Activated CD4-positive, alpha-beta T cell treated with anti-CD3 and anti-CD28 coated beads for 36 hours (primary cell): ENCODE results near the gene PDE8A. TPM values are rescaled to one million over a fixed set of nuclear protein-coding genes. Genes with fewer than 3 reads are reported as not detected.
A peak's percentile ranks its signal among the peaks of the same experiment; 100 is the strongest.
"Not testable (repeated sequence)": the region's sequence is repeated elsewhere in the genome, so short reads cannot be mapped to it uniquely, and the experiment has no call there.

Experiments
- ATAC-seq: fragments of 200-7000 bp; cut with Tn5 transposase; one replicate; pipeline ENCODE4 v1.10.0; 2021; ENCODE audit warnings: mild to moderate bottlenecking, moderate library complexity
- CTCF ChIA-PET: fragments of 350-600 bp; sonication (Branson Sonifier 250); formaldehyde crosslinking; loops from one replicate; lab custom pipeline; 2021; ENCODE audit warnings: antibody characterized with exemption; lab: Charles Lee
- POLR2A ChIA-PET: fragments of 350-600 bp; sonication (Branson Sonifier 250); formaldehyde crosslinking; loops from one replicate; lab custom pipeline; 2021; ENCODE audit warnings: antibody characterized with exemption, inconsistent platforms; lab: Charles Lee
- DNase-seq: peaks from one replicate; pipeline ENCODE4 v3.0.0-alpha.2; 2020
- H3K27ac Mint-ChIP-seq: one replicate; pipeline ENCODE4 v1.8.0; 2021; ENCODE audit warnings: mixed read lengths
- H3K27me3 Mint-ChIP-seq: one replicate; pipeline ENCODE4 v1.8.0; 2021; ENCODE audit warnings: mixed read lengths
- H3K36me3 Mint-ChIP-seq: one replicate; pipeline ENCODE4 v1.8.0; 2021; ENCODE audit warnings: low read depth, mixed read lengths
- H3K4me1 Mint-ChIP-seq: one replicate; pipeline ENCODE4 v1.8.0; 2021; ENCODE audit warnings: mixed read lengths
- H3K4me3 Mint-ChIP-seq: one replicate; pipeline ENCODE4 v1.8.0; 2021; ENCODE audit warnings: mild to moderate bottlenecking, moderate library complexity, mixed read lengths
- H3K9me3 Mint-ChIP-seq: one replicate; pipeline ENCODE4 v1.8.0; 2021; ENCODE audit warnings: low read depth, mixed read lengths
- intact Hi-C, 2 experiments: fragments of 100-400 bp; cut with DNase I in 1 of 2; cut with micrococcal nuclease in 1 of 2; formaldehyde crosslinking; loops; one replicate each; pipeline versions ENCODE4 v1.14.2 to v1.15.1; 2022 to 2024; cut with DNase I, micrococcal nuclease
- total RNA-seq, 2 experiments: library from RNA; stranded (reverse); gene quantifications; one replicate each; pipeline ENCODE4 v1.2.3, GENCODE V29; 2021

PDE8A gene
- total RNA-seq, 2 experiments from 2014 or later = 21.3 to 28.7 TPM

GRCh38 chr15:84981054-84981710 is 474 bp upstream of the PDE8A start:
- peak overlapping the region; percentile 84 for H3K4me3 Mint-ChIP-seq
- H3K4me1 Mint-ChIP-seq = peaks cover 43% of the 10 kb centered on the region
- H3K27ac Mint-ChIP-seq = peak overlapping the region; percentile 89
- peaks cover 5% of the 10 kb centered on the region for H3K36me3 Mint-ChIP-seq
- intact Hi-C loops = loop anchor here in 1 of 2 experiments (1.0 to 10.0 kb wide), 10 partner anchors 11 to 814 kb away; partner anchors contain the start of genes AKAP13, KLHL25, SEC11A and WDR73
- no peaks in the 10 kb centered on the region for H3K27me3 Mint-ChIP-seq
- DNase-seq (peak; percentile 97), ATAC-seq (peak; percentile 80)
- ChIA-PET CTCF (interaction anchor here (0.6 to 1.8 kb wide), 13 partner anchors 8 to 394 kb away, joined by 3 to 5 read pairs (median 4); partner anchors contain the start of gene WDR73), POLR2A (interaction anchor here (0.5 to 1.4 kb wide), 7 partner anchors 11 to 350 kb away, joined by 3 to 6 read pairs (median 4); partner anchors contain the start of gene WDR73)
- no peaks in the 10 kb centered on the region for H3K9me3 Mint-ChIP-seq

GRCh38 chr15:84982301-84982920 is 755 bp downstream of the PDE8A start:
- DNase-seq (peak; percentile 80), ATAC-seq (no peak)
- peak overlapping the region; percentile 99 for H3K27ac Mint-ChIP-seq
- POLR2A ChIA-PET = no interaction called here
- no peaks in the 10 kb centered on the region for H3K27me3 Mint-ChIP-seq
- peaks cover 5% of the 10 kb centered on the region for H3K36me3 Mint-ChIP-seq
- H3K4me3 Mint-ChIP-seq = peak overlapping the region; percentile 96
- intact Hi-C loops = loop anchor here in 1 of 2 experiments (5.0 to 10.0 kb wide), 2 partner anchors 402 to 600 kb away; partner anchors contain the start of gene AKAP13
- CTCF ChIA-PET = no interaction called here
- H3K9me3 Mint-ChIP-seq = no peaks in the 10 kb centered on the region
- peaks cover 53% of the 10 kb centered on the region for H3K4me1 Mint-ChIP-seq

GRCh38 chr15:84983294-84983693 is 1.6 kb downstream of the PDE8A start:
- POLR2A ChIA-PET = no interaction called here
- H3K36me3 Mint-ChIP-seq = peaks cover 5% of the 10 kb centered on the region
- no peak for ATAC-seq

GRCh38 chr15:84983711-84984110 is 2.1 kb downstream of the PDE8A start:
- DNase-seq (no peak), ATAC-seq (no peak)
- H3K9me3 Mint-ChIP-seq = no peaks in the 10 kb centered on the region
- POLR2A ChIA-PET = no interaction called here
- H3K4me1 Mint-ChIP-seq = peaks cover 62% of the 10 kb centered on the region
- CTCF ChIA-PET = no interaction called here
- intact Hi-C loops = loop anchor here in 1 of 2 experiments (5.0 to 10.0 kb wide), 2 partner anchors 401 to 599 kb away; partner anchors contain the start of gene AKAP13
- H3K4me3 Mint-ChIP-seq = peak overlapping the region; percentile 96
- no peaks in the 10 kb centered on the region for H3K27me3 Mint-ChIP-seq
- H3K27ac Mint-ChIP-seq = peak overlapping the region; percentile 60
- H3K36me3 Mint-ChIP-seq = peaks cover 5% of the 10 kb centered on the region

More at GRCh38 chr15:84983294-84983693, 1.6 kb downstream of the PDE8A start:
- Mint-ChIP-seq H3K27ac (peak overlapping the region; percentile 3), H3K27me3 (no peaks in the 10 kb centered on the region), H3K4me1 (peaks cover 58% of the 10 kb centered on the region), H3K4me3 (peak overlapping the region; percentile 96), H3K9me3 (no peaks in the 10 kb centered on the region)
- intact Hi-C loops = loop anchor here in 1 of 2 experiments (5.0 to 10.0 kb wide), 2 partner anchors 402 to 599 kb away; partner anchors contain the start of gene AKAP13
- no peak for DNase-seq
- CTCF ChIA-PET = no interaction called here

DNA sequence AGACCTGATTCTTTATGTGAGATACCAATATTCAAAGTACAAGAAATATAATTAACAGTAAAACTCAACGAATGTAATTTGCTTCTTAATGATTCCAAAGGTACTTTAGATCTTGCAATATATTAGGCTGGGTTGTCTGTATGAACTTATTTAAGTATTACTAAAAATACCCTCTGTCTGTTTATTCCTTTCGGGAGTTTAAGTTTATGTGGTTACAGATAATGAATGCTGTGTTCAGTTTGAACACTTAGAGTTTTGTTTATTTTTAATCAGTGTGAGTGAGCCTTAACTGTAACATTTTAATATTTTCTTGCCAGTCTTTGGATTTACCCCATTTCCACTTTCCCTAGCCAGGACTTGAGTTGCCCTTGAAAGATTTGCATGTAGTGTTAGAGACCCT is 3.5 kb downstream of the PDE8A start:
- no peak for ATAC-seq
- H3K9me3 Mint-ChIP-seq = no peaks in the 10 kb centered on the region
- H3K4me1 Mint-ChIP-seq = peaks cover 66% of the 10 kb centered on the region
- CTCF ChIA-PET = no interaction called here
- no peaks in the 10 kb centered on the region for H3K27me3 Mint-ChIP-seq
- POLR2A ChIA-PET = no interaction called here
- no peak overlapping the region for H3K27ac Mint-ChIP-seq
- no peak for DNase-seq
- H3K36me3 Mint-ChIP-seq = peaks cover 6% of the 10 kb centered on the region
- intact Hi-C loops = loop anchor here (5.0 to 10.0 kb wide), 2 partner anchors 87 to 400 kb away; partner anchors contain the start of gene AKAP13 (in 1 of the 2)
- H3K4me3 Mint-ChIP-seq = no peak overlapping the region

GRCh38 chr15:84987351-84987750 is 5.7 kb downstream of the PDE8A start:
- H3K4me3 Mint-ChIP-seq, H3K9me3 Mint-ChIP-seq, ATAC-seq, H3K27me3 Mint-ChIP-seq, H3K36me3 Mint-ChIP-seq, DNase-seq, H3K27ac Mint-ChIP-seq: not testable (repeated sequence)
- POLR2A ChIA-PET = interaction anchor here (0.6 to 0.7 kb wide), 2 partner anchors 425 to 446 kb away, joined by 9 to 11 read pairs; no protein-coding TSS in a partner anchor
- intact Hi-C loops = loop anchor here (5.0 to 10.0 kb wide), 2 partner anchors 85 to 397 kb away; partner anchors contain the start of gene AKAP13 (in 1 of the 2)
- CTCF ChIA-PET = interaction anchor here (0.7 to 1.7 kb wide), 6 partner anchors 9 to 86 kb away, joined by 3 to 7 read pairs (median 4); no protein-coding TSS in a partner anchor
- peaks cover 85% of the 10 kb centered on the region for H3K4me1 Mint-ChIP-seq

GRCh38 chr15:84987949-84988624 is 6.4 kb downstream of the PDE8A start:
- Mint-ChIP-seq H3K4me1 (peaks cover 84% of the 10 kb centered on the region), H3K9me3 (no peaks in the 10 kb centered on the region), H3K4me3 (no peak overlapping the region), H3K27ac (peak overlapping the region; percentile 75), H3K27me3 (no peaks in the 10 kb centered on the region), H3K36me3 (peaks cover 1% of the 10 kb centered on the region)
- ChIA-PET CTCF (interaction anchor here (0.7 to 1.7 kb wide), 9 partner anchors 8 to 85 kb away, joined by 3 to 7 read pairs (median 4); no protein-coding TSS in a partner anchor), POLR2A (no interaction called here)
- intact Hi-C loops = loop anchor here (5.0 to 10.0 kb wide), 2 partner anchors 84 to 397 kb away; partner anchors contain the start of gene AKAP13 (in 1 of the 2)
- DNase-seq (no peak), ATAC-seq (peak; percentile 33)

- no peak for DNase-seq
- peaks cover 77% of the 10 kb centered on the region for H3K4me1 Mint-ChIP-seq
- POLR2A ChIA-PET = interaction anchor here (0.6 kb wide), 1 partner anchor 349 kb away, joined by 6 read pairs; no protein-coding TSS in a partner anchor
- ATAC-seq = no peak
- no peaks in the 10 kb centered on the region for H3K27me3 Mint-ChIP-seq
- H3K36me3 Mint-ChIP-seq = peaks cover 1% of the 10 kb centered on the region
- no peak overlapping the region for H3K4me3 Mint-ChIP-seq
- intact Hi-C loops = loop anchor here (5.0 to 10.0 kb wide), 2 partner anchors 83 to 396 kb away; partner anchors contain the start of gene AKAP13 (in 1 of the 2)
- no peaks in the 10 kb centered on the region for H3K9me3 Mint-ChIP-seq
- CTCF ChIA-PET = interaction anchor here (0.7 to 1.4 kb wide), 6 partner anchors 8 to 34 kb away, joined by 3 to 4 read pairs (median 4); no protein-coding TSS in a partner anchor
- H3K27ac Mint-ChIP-seq = peak overlapping the region; percentile 75
Measured at GRCh38 chr15:84988909-84989644, 7.4 kb downstream of the PDE8A start.

DNA sequence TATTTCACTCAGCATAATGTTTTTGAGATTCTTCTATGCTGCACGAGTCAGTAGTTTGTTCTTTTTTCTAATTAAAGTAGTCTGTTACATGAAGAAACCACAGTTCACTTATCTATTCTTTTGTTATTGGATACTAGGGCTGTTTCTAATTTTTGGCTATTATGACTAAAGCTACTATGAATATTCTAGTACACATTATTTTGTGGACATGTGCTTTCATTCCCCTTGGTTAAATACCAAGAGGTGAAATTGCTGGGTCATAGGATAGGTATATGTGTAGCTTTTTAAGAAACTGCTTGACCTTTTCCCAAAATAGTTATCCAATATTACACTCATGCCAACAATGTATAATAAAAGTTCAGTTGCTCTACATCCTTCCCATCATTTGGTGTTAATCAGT is 8.9 kb downstream of the PDE8A start:
- no peak overlapping the region for H3K27ac Mint-ChIP-seq
- CTCF ChIA-PET = interaction anchor here (0.6 to 1.0 kb wide), 3 partner anchors 13 to 54 kb away, joined by 3 read pairs; no protein-coding TSS in a partner anchor
- peaks cover 1% of the 10 kb centered on the region for H3K36me3 Mint-ChIP-seq
- no peak for DNase-seq
- H3K9me3 Mint-ChIP-seq = no peaks in the 10 kb centered on the region
- peaks cover 68% of the 10 kb centered on the region for H3K4me1 Mint-ChIP-seq
- POLR2A ChIA-PET = no interaction called here
- no peak for ATAC-seq
- intact Hi-C loops = loop anchor here in 1 of 2 experiments (5.0 to 10.0 kb wide), 3 partner anchors 42 to 406 kb away; no protein-coding TSS in a partner anchor
- H3K27me3 Mint-ChIP-seq = no peaks in the 10 kb centered on the region
- H3K4me3 Mint-ChIP-seq = no peak overlapping the region
